ENCODE results near the gene MEOX1. TPM values are rescaled to one million over a fixed set of nuclear protein-coding genes. Genes with fewer than 3 reads are reported as not detected.

Gene MEOX1
- total and polyA plus RNA-seq, 8 donors: 1.2 to 5.1 (median 2.6) TPM; not detected in 3

DNA sequence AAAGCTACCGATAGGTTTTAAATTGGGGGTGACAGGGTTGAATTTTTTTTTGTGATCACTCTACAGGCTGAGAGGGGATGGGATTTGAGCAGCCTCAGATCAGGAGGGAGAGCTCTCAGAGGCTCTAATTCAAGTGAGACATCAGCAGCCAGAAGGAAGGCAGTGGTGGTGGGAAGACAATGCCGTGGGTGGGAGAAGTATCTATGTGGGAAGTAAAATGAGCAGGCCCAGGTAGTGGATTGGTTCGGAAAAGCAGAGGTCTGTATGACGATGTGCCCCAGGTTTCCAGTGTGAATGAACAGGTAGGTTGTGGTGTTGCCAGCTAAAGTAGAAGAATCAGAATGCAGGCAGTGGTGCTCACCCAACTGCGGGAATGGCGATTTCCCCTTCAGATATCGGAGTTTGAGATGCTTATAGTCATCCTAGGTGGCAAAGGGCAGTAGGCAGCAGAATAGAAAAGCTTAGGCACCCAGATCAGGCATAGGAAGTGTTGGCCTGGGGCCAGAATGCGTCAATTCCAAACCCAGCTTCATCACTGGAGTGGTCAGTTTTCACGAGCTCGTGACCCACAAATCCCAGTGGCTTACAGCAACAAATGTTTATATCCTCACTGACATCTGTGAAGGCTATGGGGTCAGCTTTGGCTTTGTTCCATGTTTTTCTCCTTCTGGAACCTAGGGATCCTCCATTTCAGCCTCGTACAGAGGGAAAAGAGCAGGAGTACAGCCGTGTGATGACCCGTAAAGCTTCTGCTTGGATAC lies 24.0 kb downstream of the MEOX1 start:
- WGBS, 5 donors: 75 to 80% (median 76%) methylated on average over 13 of the region's 13 CpGs

DNA sequence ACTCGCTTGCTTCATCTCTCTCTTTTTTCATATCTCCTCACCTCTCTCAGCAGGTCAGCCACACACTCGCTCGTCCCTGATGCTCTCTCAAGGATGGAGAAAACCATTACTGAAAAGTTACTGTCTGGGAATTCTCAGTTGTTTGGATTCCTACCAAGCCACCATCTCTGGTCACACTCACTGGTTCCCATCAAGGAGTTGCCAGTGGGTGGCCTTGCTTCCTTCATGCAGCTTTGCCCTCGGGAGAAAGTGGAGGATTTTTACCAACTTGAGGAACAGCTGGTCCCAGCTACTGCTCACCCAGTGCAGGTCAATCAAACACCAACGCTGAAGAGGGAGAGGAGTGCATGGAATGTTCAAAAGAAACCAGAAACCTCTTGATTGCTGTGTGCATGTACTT lies 25.3 kb downstream of the MEOX1 start:
- 78 to 87% (median 84%) methylated on average over 5 of the region's 5 CpGs for WGBS, 5 donors
- Histone ChIP-seq H3K27ac (no peak overlapping the region), H3K27me3 (peaks cover 0 to 6% (median 0%) of the 10 kb centered on the region in 3 donors), H3K9me3 (no peaks in the 10 kb centered on the region), H3K36me3 (no peaks in the 10 kb centered on the region), H3K4me1 (peaks cover 0 to 16% (median 5%) of the 10 kb centered on the region in 4 donors), H3K4me3 (no peak overlapping the region)
- TF ChIP-seq, protein P1, sequence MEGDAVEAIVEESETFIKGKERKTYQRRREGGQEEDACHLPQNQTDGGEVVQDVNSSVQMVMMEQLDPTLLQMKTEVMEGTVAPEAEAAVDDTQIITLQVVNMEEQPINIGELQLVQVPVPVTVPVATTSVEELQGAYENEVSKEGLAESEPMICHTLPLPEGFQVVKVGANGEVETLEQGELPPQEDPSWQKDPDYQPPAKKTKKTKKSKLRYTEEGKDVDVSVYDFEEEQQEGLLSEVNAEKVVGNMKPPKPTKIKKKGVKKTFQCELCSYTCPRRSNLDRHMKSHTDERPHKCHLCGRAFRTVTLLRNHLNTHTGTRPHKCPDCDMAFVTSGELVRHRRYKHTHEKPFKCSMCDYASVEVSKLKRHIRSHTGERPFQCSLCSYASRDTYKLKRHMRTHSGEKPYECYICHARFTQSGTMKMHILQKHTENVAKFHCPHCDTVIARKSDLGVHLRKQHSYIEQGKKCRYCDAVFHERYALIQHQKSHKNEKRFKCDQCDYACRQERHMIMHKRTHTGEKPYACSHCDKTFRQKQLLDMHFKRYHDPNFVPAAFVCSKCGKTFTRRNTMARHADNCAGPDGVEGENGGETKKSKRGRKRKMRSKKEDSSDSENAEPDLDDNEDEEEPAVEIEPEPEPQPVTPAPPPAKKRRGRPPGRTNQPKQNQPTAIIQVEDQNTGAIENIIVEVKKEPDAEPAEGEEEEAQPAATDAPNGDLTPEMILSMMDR (IDR thresholded peaks at IDR 0.05): no peak
- no peak for TF ChIP-seq POLR2A (IDR thresholded peaks at IDR 0.05)
- no peak for TF ChIP-seq POLR2AphosphoS5 (IDR thresholded peaks at IDR 0.05)
- TF ChIP-seq EP300 (IDR thresholded peaks at IDR 0.05): no peak
- intact Hi-C loops (cut with DNase I; ENCODE audit: low total_unique reads): no loop called here
- no peak for DNase-seq

More for the DNA sequence above, 24.0 kb downstream of the MEOX1 start:
- Histone ChIP-seq H3K36me3 (no peaks in the 10 kb centered on the region), H3K4me3 (no peak overlapping the region), H3K27me3 (peaks cover 0 to 6% (median 0%) of the 10 kb centered on the region in 3 donors), H3K27ac (no peak overlapping the region), H3K9me3 (no peaks in the 10 kb centered on the region), H3K4me1 (peaks cover 0 to 19% (median 5%) of the 10 kb centered on the region in 4 donors)
- intact Hi-C loops (cut with DNase I; ENCODE audit: low total_unique reads): no loop called here
- DNase-seq: no peak
- no peak for TF ChIP-seq POLR2A (IDR thresholded peaks at IDR 0.05)
- TF ChIP-seq, protein P1 (IDR thresholded peaks at IDR 0.05): no peak
- no peak for TF ChIP-seq POLR2AphosphoS5 (IDR thresholded peaks at IDR 0.05)
- no peak for TF ChIP-seq EP300 (IDR thresholded peaks at IDR 0.05)

DNA sequence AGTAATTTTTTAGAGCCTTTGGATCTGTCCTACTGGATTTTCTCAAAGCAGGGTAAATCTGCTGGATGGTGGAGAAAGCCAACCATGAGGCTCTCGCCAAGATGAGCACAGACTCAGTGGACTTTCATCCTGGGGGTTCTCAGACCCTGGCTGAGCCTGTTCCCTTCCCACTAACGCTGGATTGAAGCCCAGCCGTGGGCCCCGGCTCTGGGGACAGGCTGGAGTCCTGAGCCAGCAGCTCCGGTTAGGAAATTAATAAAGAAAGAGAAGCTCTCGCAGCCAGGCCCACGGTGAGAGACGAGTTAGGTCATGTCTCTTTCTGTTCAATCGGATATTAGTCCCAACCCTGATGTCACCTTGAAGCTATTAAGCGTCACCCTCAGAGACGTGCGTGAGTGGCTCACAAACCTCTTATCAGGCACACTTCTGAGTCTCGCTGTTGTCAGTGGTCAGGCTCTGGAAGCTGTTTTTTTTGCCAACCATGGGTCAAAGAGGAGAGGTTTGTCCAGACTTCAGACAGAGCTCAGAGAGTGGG lies 27.1 kb downstream of the MEOX1 start:
- WGBS, 5 donors: 35 to 49% (median 41%) methylated on average over 13 of the region's 13 CpGs
- H3K4me1 ChIP-seq: peaks cover 0 to 13% (median 5%) of the 10 kb centered on the region in 4 donors
- H3K4me3 ChIP-seq: no peak overlapping the region
- no peaks in the 10 kb centered on the region for H3K9me3 ChIP-seq
- peaks cover 0 to 6% (median 0%) of the 10 kb centered on the region in 3 donors for H3K27me3 ChIP-seq
- DNase-seq: peak in 1 of 2 donors; percentile 51
- H3K27ac ChIP-seq: peak overlapping the region in 1 of 5 donors; percentile 48
- intact Hi-C loops (cut with DNase I; ENCODE audit: low total_unique reads): no loop called here
- H3K36me3 ChIP-seq: no peaks in the 10 kb centered on the region
- TF ChIP-seq POLR2A (IDR thresholded peaks at IDR 0.05) (no peak), POLR2AphosphoS5 (IDR thresholded peaks at IDR 0.05) (no peak)
- TF ChIP-seq, protein P1 (IDR thresholded peaks at IDR 0.05): no peak

DNA sequence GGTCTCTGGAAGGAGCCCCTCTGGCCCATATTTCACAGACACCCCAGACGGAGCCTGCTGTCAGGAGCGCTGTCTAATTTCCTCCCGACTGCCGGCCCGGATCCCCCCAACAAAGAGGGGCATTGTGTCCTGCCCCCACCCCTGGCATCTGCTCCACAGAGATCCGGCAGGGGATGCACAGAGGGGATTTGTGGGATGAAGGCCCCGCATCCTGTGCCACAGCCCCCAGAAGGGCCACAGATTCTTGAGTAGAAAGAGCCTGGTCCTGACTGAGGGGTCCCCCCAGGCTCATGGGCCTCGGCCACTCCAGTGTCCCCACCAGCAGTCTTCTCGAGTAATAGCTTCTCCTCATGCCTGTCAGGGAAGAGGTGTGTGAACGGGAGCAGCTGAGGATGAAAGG lies 29.5 kb downstream of the MEOX1 start:
- Histone ChIP-seq H3K4me3 (no peak overlapping the region), H3K9me3 (no peaks in the 10 kb centered on the region), H3K27ac (no peak overlapping the region), H3K27me3 (peaks cover 0 to 17% (median 0%) of the 10 kb centered on the region in 3 donors), H3K36me3 (no peaks in the 10 kb centered on the region), H3K4me1 (peaks cover 0 to 21% (median 8%) of the 10 kb centered on the region in 4 donors)
- WGBS, 5 donors: 79 to 89% (median 86%) methylated on average over 1 to 10 of the region's 10 CpGs
- DNase-seq: no peak
- intact Hi-C loops (cut with DNase I; ENCODE audit: low total_unique reads): no loop called here
- TF ChIP-seq POLR2A (IDR thresholded peaks at IDR 0.05): no peak
- no peak for TF ChIP-seq EP300 (IDR thresholded peaks at IDR 0.05)
- TF ChIP-seq, protein P1 (IDR thresholded peaks at IDR 0.05): no peak
- TF ChIP-seq POLR2AphosphoS5 (IDR thresholded peaks at IDR 0.05): no peak

Measured in stomach (tissue), 9 donors.